ENCODE results near the gene HSPA1A. TPM values are rescaled to one million over a fixed set of nuclear protein-coding genes. Genes with fewer than 3 reads are reported as not detected.
"Not testable (repeated sequence)": the region's sequence is repeated elsewhere in the genome, so short reads cannot be mapped to it uniquely, and the experiment has no call there.

The HSPA1A gene
- total and polyA plus RNA-seq, 4 donors: 117 to 541 (median 198) TPM

DNA sequence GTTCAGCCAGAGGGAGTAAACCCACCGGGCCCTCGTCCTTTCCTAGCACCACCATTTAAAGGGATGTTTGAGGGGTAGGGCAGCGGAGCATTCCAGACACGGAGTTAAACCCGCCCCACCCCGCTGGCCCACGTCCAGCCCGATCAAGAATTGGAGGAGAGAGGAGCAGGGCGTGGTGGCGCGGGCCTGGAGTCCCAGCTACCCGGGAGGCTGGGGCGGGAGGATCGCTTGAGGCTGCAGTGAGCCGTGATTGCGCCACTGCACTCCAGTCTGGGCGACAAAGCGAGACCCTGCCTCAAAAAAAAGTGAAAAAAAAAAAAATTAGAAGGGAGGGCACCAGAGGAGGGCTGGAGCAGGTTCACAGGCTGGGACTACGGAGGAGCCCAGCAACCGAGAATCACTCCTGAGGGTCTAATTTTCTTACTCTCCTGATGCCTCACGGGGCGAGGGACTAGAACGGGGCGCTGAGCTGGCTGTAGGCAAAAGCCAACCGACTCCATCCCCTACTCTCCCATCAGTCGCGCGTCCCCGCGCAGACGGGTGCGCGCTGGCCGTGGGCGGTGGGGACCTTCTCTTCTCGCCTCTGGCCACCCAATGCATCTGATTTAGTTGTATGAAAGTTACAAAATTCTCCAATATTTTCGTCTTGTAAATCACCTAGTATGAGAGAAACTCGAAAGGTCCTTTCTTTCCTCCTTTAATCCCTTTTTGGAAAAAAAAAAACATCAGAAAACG lies 6.1 kb downstream of the HSPA1A start:
- Histone ChIP-seq H3K27ac (ENCODE audit: low read depth, low read length) (peak overlapping the region; percentile 99), H3K27me3 (ENCODE audit: control insufficient read depth, insufficient read depth, low read length) (no peaks in the 10 kb centered on the region), H3K4me3 (ENCODE audit: low read depth, low read length) (peak overlapping the region; percentile 75), H3K9me3 (ENCODE audit: control insufficient read depth, insufficient read depth, low read length) (no peaks in the 10 kb centered on the region), H3K36me3 (ENCODE audit: control insufficient read depth, insufficient read depth, low read length) (no peaks in the 10 kb centered on the region), H3K4me1 (ENCODE audit: control insufficient read depth, insufficient read depth, low read length) (peaks cover 41% of the 10 kb centered on the region)
- WGBS (ENCODE audit: insufficient coverage): 7% methylated on average over 18 of the region's 39 CpGs
- peak in 2 of 6 donors; percentile 70 to 82 for DNase-seq (ENCODE audit: low read depth in 4 of 6, low spot score in 6 of 6)

DNA sequence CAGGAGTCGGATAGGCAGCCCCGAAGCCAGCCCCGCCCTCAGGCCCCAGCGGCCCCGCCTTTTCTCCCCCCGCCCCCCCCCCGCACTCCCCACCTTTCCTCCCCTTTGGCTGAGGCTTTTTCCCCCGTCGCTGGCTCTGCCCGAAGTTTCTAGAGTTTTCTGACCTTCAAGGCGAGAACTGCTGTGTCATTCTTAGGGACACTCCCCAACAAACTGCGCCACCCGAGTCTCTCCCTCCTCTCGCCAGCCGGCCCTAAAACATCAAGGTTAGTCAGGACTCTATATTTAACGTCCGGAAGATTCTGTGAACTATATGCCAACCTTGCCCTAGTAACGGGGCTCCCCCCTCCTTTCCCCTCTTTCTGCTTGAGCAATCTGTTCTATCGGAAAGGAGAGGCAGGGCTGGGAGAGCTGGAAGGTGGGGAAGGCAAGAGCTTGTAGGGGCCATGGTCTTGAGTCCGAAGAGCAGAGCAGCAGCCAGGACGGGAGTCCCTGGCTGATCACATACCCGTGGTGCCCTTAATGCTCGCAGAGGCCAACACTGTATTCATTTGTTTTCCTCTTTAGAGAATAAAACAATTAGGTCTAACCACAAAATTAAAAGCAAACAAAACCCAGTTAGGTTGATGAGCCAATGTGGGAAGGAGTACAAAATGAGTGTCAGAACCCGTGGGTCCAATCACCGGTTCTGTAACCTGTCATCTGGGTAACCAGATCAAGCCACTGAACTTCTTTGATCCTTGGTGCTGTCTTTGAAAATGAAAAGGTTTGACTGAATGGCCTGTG lies 6.9 kb downstream of the HSPA1A start:
- 10% methylated on average over 8 of the region's 25 CpGs for WGBS (ENCODE audit: insufficient coverage)
- no peaks in the 10 kb centered on the region for H3K27me3 ChIP-seq (ENCODE audit: control insufficient read depth, insufficient read depth, low read length)
- peak overlapping the region; percentile 99 for H3K27ac ChIP-seq (ENCODE audit: low read depth, low read length)
- DNase-seq (ENCODE audit: low read depth in 4 of 6, low spot score in 6 of 6): peak in 2 of 6 donors; percentile 56 to 85
- H3K4me1 ChIP-seq (ENCODE audit: control insufficient read depth, insufficient read depth, low read length): peaks cover 47% of the 10 kb centered on the region
- no peaks in the 10 kb centered on the region for H3K9me3 ChIP-seq (ENCODE audit: control insufficient read depth, insufficient read depth, low read length)
- peak overlapping the region; percentile 75 for H3K4me3 ChIP-seq (ENCODE audit: low read depth, low read length)
- H3K36me3 ChIP-seq (ENCODE audit: control insufficient read depth, insufficient read depth, low read length): no peaks in the 10 kb centered on the region

DNA sequence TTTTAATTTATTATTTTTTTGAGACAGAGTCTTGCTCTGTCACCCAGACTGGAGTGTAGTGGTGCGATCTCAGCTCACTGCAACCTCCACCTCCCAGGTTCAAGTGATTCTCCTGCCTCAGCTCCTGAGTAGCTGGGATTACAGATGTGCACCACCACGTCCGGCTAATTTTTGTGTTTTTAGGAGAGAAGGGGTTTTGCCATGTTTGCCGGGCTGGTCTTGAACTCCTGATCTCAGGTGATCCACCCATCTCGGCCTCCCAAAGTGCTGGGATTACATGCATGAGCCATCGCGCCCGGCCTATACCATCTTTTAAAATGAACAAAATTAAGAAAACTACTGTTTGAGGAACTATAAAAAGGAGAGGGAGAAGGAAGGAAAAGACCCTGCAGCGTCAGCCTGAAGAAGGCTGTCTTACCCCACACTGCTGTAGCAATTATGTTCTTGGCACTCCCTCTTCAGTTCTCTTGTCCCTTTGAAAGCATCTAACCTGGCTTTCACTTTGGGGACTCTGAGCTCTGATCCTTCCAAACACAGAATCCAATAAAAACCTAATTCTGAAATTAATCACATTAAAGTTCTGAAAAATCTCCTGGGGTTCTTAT lies 8.4 kb downstream of the HSPA1A start:
- not testable (repeated sequence) for H3K27me3 ChIP-seq (ENCODE audit: control insufficient read depth, insufficient read depth, low read length); H3K4me3 ChIP-seq (ENCODE audit: low read depth, low read length); DNase-seq (ENCODE audit: low read depth in 4 of 6, low spot score in 6 of 6); H3K36me3 ChIP-seq (ENCODE audit: control insufficient read depth, insufficient read depth, low read length); H3K9me3 ChIP-seq (ENCODE audit: control insufficient read depth, insufficient read depth, low read length)
- Histone ChIP-seq H3K4me1 (ENCODE audit: control insufficient read depth, insufficient read depth, low read length) (peaks cover 34% of the 10 kb centered on the region), H3K27ac (ENCODE audit: low read depth, low read length) (peak overlapping the region; percentile 99)
- WGBS (ENCODE audit: insufficient coverage): 100% methylated on average over 1 of the region's 9 CpGs

DNA sequence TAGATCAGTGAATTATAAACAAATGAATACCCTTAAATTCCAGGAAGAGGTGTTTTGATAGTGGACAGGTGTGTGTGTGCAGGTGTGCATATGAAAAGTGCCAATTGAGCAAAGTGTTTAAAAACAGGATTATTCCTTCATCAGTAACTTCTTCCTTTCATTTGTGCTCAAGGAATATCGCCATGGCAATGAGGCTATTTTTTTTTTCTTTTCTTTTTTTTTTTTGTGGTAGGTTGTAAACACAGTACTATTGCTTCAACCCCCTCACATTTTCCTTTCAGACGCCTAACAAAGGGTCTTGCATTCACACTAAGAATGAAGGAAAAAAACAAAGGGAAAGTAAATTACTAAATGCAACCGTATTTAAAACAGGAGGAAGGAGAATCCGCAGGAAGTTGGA lies 10.2 kb downstream of the HSPA1A start:
- H3K27me3 ChIP-seq (ENCODE audit: control insufficient read depth, insufficient read depth, low read length): no peaks in the 10 kb centered on the region
- H3K36me3 ChIP-seq (ENCODE audit: control insufficient read depth, insufficient read depth, low read length): no peaks in the 10 kb centered on the region
- no peak overlapping the region for H3K4me3 ChIP-seq (ENCODE audit: low read depth, low read length)
- no peak for DNase-seq (ENCODE audit: low read depth in 4 of 6, low spot score in 6 of 6)
- H3K9me3 ChIP-seq (ENCODE audit: control insufficient read depth, insufficient read depth, low read length): no peaks in the 10 kb centered on the region
- no CpG with 5 or more reads among the region's 4 CpGs for WGBS (ENCODE audit: insufficient coverage)
- peak overlapping the region; percentile 99 for H3K27ac ChIP-seq (ENCODE audit: low read depth, low read length)
- H3K4me1 ChIP-seq (ENCODE audit: control insufficient read depth, insufficient read depth, low read length): peaks cover 29% of the 10 kb centered on the region

DNA sequence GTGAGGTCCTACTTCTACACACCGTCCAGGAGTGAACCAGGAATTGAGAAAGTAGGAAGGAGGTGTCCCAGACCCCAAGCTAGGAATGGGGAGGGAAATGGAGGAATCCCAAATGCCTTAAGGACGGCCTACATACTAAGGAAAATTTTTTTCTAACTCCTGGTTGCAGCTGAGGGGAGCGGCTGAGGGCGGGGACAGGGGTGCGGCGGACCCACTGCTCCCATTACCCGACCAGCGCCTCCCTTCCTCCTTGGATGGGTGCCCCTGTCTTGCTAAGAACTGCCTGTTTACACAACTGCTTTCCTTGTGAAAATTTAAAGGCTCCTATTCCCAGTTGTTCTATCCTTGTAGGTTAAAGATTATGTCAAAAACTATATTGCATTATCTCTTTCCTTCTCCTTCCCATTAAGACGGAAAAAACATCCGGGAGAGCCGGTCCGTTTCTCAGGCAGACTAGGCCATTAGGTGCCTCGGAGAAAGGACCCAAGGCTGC lies 11.5 kb downstream of the HSPA1A start:
- Histone ChIP-seq H3K4me3 (ENCODE audit: low read depth, low read length) (peak overlapping the region; percentile 87), H3K36me3 (ENCODE audit: control insufficient read depth, insufficient read depth, low read length) (no peaks in the 10 kb centered on the region), H3K4me1 (ENCODE audit: control insufficient read depth, insufficient read depth, low read length) (peaks cover 25% of the 10 kb centered on the region), H3K27me3 (ENCODE audit: control insufficient read depth, insufficient read depth, low read length) (no peaks in the 10 kb centered on the region), H3K27ac (ENCODE audit: low read depth, low read length) (peak overlapping the region; percentile 99), H3K9me3 (ENCODE audit: control insufficient read depth, insufficient read depth, low read length) (no peaks in the 10 kb centered on the region)
- DNase-seq (ENCODE audit: low read depth in 4 of 6, low spot score in 6 of 6): no peak
- WGBS (ENCODE audit: insufficient coverage): 0% methylated on average over 8 of the region's 13 CpGs

DNA sequence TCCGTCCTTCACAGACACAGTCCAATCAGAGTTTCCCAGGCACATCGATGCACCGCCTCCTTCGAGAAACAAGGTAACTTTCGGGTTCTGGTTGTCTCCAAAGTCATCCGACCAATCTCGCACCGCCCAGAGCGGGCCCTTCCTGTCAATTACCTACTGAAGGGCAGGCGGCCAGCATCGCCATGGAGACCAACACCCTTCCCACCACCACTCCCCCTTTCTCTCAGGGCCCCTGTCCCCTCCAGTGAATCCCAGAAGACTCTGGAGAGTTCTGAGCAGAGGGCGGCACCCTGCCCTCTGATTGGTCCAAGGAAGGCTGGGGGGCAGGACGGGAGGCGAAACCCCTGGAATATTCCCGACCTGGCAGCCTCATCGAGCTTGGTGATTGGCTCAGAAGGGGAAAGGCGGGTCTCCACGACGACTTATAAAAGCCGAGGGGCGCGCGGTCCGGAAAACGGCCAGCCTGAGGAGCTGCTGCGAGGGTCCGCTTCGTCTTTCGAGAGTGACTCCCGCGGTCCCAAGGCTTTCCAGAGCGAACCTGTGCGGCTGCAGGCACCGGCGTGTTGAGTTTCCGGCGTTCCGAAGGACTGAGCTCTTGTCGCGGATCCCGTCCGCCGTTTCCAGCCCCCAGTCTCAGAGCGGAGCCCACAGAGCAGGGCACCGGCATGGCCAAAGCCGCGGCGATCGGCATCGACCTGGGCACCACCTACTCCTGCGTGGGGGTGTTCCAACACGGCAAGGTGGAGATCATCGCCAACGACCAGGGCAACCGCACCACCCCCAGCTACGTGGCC lies 12.1 kb downstream of the HSPA1A start, which contains the start of gene HSPA1B:
HSPA1B (plus strand) TSS at position 453 of the 794 bp plus-strand sequence; CDS start at position 666, 213 bp downstream.
- Histone ChIP-seq H3K27me3 (ENCODE audit: control insufficient read depth, insufficient read depth, low read length) (no peaks in the 10 kb centered on the region), H3K4me1 (ENCODE audit: control insufficient read depth, insufficient read depth, low read length) (peaks cover 19% of the 10 kb centered on the region), H3K9me3 (ENCODE audit: control insufficient read depth, insufficient read depth, low read length) (no peaks in the 10 kb centered on the region), H3K36me3 (ENCODE audit: control insufficient read depth, insufficient read depth, low read length) (no peaks in the 10 kb centered on the region), H3K27ac (ENCODE audit: low read depth, low read length) (peak within 1 kb of the TSS; percentile 99), H3K4me3 (ENCODE audit: low read depth, low read length) (peak within 1 kb of the TSS; percentile 87)
- WGBS (ENCODE audit: insufficient coverage): 0% methylated on average over 43 of the region's 56 CpGs
- peak; percentile 97 to 100 (median 99) for DNase-seq (ENCODE audit: low read depth in 4 of 6, low spot score in 6 of 6)

DNA sequence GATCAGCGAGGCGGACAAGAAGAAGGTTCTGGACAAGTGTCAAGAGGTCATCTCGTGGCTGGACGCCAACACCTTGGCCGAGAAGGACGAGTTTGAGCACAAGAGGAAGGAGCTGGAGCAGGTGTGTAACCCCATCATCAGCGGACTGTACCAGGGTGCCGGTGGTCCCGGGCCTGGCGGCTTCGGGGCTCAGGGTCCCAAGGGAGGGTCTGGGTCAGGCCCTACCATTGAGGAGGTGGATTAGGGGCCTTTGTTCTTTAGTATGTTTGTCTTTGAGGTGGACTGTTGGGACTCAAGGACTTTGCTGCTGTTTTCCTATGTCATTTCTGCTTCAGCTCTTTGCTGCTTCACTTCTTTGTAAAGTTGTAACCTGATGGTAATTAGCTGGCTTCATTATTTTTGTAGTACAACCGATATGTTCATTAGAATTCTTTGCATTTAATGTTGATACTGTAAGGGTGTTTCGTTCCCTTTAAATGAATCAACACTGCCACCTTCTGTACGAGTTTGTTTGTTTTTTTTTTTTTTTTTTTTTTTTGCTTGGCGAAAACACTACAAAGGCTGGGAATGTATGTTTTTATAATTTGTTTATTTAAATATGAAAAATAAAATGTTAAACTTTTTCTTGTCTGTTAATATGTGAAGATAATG lies 14.4 kb downstream of the HSPA1A start:
- H3K27ac ChIP-seq (ENCODE audit: low read depth, low read length): peak overlapping the region; percentile 94
- H3K4me3 ChIP-seq (ENCODE audit: low read depth, low read length): peak overlapping the region; percentile 77
- H3K36me3 ChIP-seq (ENCODE audit: control insufficient read depth, insufficient read depth, low read length): no peaks in the 10 kb centered on the region
- 0% methylated on average over 9 of the region's 15 CpGs for WGBS (ENCODE audit: insufficient coverage)
- peak in 3 of 6 donors; percentile 73 to 90 (median 84) for DNase-seq (ENCODE audit: low read depth in 4 of 6, low spot score in 6 of 6)
- H3K4me1 ChIP-seq (ENCODE audit: control insufficient read depth, insufficient read depth, low read length): peaks cover 25% of the 10 kb centered on the region
- no peaks in the 10 kb centered on the region for H3K9me3 ChIP-seq (ENCODE audit: control insufficient read depth, insufficient read depth, low read length)
- H3K27me3 ChIP-seq (ENCODE audit: control insufficient read depth, insufficient read depth, low read length): no peaks in the 10 kb centered on the region

DNA sequence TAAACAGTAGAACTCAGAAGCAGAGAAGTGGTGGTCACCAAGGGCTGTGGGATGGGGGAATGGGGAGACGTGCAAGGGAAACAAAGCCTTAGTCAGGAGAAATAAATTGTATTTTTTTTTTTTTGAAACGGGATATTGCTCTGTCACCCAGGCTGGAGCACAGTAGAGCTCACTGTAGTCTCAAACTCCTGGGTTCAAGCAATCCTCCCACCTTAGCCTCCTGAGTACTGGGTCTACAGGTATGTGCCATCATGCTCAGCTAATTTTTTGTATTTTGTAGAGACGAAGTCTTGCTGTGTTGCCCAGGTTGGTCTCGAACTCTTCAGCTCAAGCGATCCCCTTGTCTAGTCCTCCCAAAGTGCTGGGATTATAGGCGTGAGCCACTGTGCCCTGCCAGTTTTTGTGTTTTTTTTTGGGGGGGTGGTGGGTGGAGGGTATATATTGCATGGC lies 15.6 kb downstream of the HSPA1A start:
- Histone ChIP-seq H3K27ac (ENCODE audit: low read depth, low read length) (peak overlapping the region; percentile 94), H3K9me3 (ENCODE audit: control insufficient read depth, insufficient read depth, low read length) (no peaks in the 10 kb centered on the region), H3K4me1 (ENCODE audit: control insufficient read depth, insufficient read depth, low read length) (peaks cover 29% of the 10 kb centered on the region), H3K27me3 (ENCODE audit: control insufficient read depth, insufficient read depth, low read length) (no peaks in the 10 kb centered on the region), H3K36me3 (ENCODE audit: control insufficient read depth, insufficient read depth, low read length) (no peaks in the 10 kb centered on the region), H3K4me3 (ENCODE audit: low read depth, low read length) (peak overlapping the region; percentile 77)
- DNase-seq (ENCODE audit: low read depth in 4 of 6, low spot score in 6 of 6): no peak
- 87% methylated on average over 3 of the region's 6 CpGs for WGBS (ENCODE audit: insufficient coverage)

Data from spinal cord (tissue), 10 donors.